ENCODE results near the gene KLHDC8B. TPM values are rescaled to one million over a fixed set of nuclear protein-coding genes. Genes with fewer than 3 reads are reported as not detected.
A peak's percentile ranks its signal among the peaks of the same experiment; 100 is the strongest.

KLHDC8B gene
- total RNA-seq, 1 experiment from 2014 or later: 8.4 TPM

DNA sequence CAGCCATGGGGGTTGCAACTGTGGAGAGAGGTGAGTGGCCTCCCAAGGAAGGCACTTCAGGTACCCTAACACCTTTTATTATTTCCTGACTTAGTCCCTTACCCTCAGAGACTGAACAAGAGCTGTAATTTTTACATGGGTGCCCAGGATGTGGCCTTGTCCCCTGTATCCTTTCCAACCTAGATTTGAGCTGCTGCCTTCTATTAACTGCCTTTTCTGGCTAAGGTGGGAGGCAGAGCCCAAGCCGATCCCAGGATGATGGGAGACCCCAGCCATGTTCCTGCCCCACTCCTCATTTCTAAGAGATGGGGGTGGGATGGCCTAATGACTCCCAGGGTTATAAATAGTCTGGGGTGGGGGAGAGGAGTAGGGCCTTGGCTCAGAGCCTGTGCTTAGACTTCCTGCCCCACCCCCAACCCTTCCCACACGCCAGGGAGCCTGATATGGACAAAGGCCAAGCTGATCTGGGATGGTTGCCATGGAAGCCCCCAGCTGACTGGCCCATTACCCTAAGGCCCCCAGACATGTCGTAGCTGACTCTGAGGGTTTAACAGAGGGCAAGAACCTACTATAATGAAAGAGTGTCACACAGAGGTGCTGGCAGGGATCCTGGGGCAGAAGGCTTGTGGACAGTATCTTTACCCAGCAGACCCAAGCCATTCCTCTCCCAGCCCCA is 1.9 kb downstream of the KLHDC8B start:
- H3K9ac ChIP-seq (ENCODE audit: low read length): no peak overlapping the region
- H3K4me1 ChIP-seq (ENCODE audit: low read length): peaks cover 17% of the 10 kb centered on the region
- no peak overlapping the region for H2AFZ ChIP-seq (ENCODE audit: low read length)
- no peaks in the 10 kb centered on the region for H4K20me1 ChIP-seq (ENCODE audit: insufficient read depth, low read depth, low read length)
- no peak overlapping the region for H3K4me3 ChIP-seq (ENCODE audit: low read length)
- H3K9me3 ChIP-seq (ENCODE audit: low read length): no peaks in the 10 kb centered on the region
- no peaks in the 10 kb centered on the region for H3K9me2 ChIP-seq (replicated peaks; ENCODE audit: insufficient read depth, low read length)
- H3K79me2 ChIP-seq (ENCODE audit: low read length): no peaks in the 10 kb centered on the region
- no peak overlapping the region for H3K27ac ChIP-seq (ENCODE audit: low read length)
- no peak for DNase-seq
- H3K4me2 ChIP-seq (ENCODE audit: low read depth, low read length, poor library complexity, severe bottlenecking): no peak overlapping the region
- no peaks in the 10 kb centered on the region for H3K36me3 ChIP-seq (ENCODE audit: insufficient read depth, low read length)
- H3K27me3 ChIP-seq (ENCODE audit: low read length): no peaks in the 10 kb centered on the region

DNA sequence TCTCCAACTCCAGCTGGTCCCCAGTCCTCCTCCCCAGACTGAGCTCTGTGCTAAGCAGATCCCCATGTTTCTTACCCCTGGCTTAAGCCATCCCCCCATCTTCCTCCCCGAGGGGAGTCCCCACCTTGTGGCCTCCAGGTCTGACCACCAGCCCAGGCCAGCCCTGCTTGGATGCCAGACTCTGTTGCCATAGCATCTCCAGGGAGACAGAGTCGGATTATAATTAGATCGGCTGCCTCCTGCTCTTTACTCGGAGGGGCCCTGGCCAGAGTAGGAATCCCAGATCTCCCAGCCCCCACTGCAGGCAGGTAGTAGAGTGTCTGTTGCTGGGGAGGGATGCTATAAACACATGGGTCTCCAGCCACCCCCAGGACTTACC is 2.4 kb downstream of the KLHDC8B start:
- Histone ChIP-seq H3K27ac (ENCODE audit: low read length) (no peak overlapping the region), H3K4me2 (ENCODE audit: low read depth, low read length, poor library complexity, severe bottlenecking) (no peak overlapping the region), H3K36me3 (ENCODE audit: insufficient read depth, low read length) (no peaks in the 10 kb centered on the region), H4K20me1 (ENCODE audit: insufficient read depth, low read depth, low read length) (no peaks in the 10 kb centered on the region), H3K4me1 (ENCODE audit: low read length) (peaks cover 17% of the 10 kb centered on the region), H3K9me3 (ENCODE audit: low read length) (no peaks in the 10 kb centered on the region), H3K79me2 (ENCODE audit: low read length) (no peaks in the 10 kb centered on the region), H3K9me2 (replicated peaks; ENCODE audit: insufficient read depth, low read length) (no peaks in the 10 kb centered on the region), H3K9ac (ENCODE audit: low read length) (no peak overlapping the region), H2AFZ (ENCODE audit: low read length) (no peak overlapping the region), H3K27me3 (ENCODE audit: low read length) (no peaks in the 10 kb centered on the region), H3K4me3 (ENCODE audit: low read length) (no peak overlapping the region)
- DNase-seq: no peak

GRCh38 chr3:49174397-49174985 is 3.1 kb downstream of the KLHDC8B start:
- no peak overlapping the region for H3K4me2 ChIP-seq (ENCODE audit: low read depth, low read length, poor library complexity, severe bottlenecking)
- no peaks in the 10 kb centered on the region for H4K20me1 ChIP-seq (ENCODE audit: insufficient read depth, low read depth, low read length)
- H3K4me3 ChIP-seq (ENCODE audit: low read length): no peak overlapping the region
- H3K9ac ChIP-seq (ENCODE audit: low read length): no peak overlapping the region
- H3K4me1 ChIP-seq (ENCODE audit: low read length): peaks cover 17% of the 10 kb centered on the region
- DNase-seq: no peak
- no peak overlapping the region for H3K27ac ChIP-seq (ENCODE audit: low read length)
- H3K9me2 ChIP-seq (replicated peaks; ENCODE audit: insufficient read depth, low read length): no peaks in the 10 kb centered on the region
- no peaks in the 10 kb centered on the region for H3K79me2 ChIP-seq (ENCODE audit: low read length)
- no peaks in the 10 kb centered on the region for H3K27me3 ChIP-seq (ENCODE audit: low read length)
- H2AFZ ChIP-seq (ENCODE audit: low read length): no peak overlapping the region
- H3K36me3 ChIP-seq (ENCODE audit: insufficient read depth, low read length): no peaks in the 10 kb centered on the region
- H3K9me3 ChIP-seq (ENCODE audit: low read length): no peaks in the 10 kb centered on the region

- no peak overlapping the region for H3K27ac ChIP-seq (ENCODE audit: low read length)
- H3K9me2 ChIP-seq (replicated peaks; ENCODE audit: insufficient read depth, low read length): no peaks in the 10 kb centered on the region
- no peak overlapping the region for H2AFZ ChIP-seq (ENCODE audit: low read length)
These were observed 4.1 kb downstream of the KLHDC8B start for GRCh38 chr3:49175530-49175929.

DNA sequence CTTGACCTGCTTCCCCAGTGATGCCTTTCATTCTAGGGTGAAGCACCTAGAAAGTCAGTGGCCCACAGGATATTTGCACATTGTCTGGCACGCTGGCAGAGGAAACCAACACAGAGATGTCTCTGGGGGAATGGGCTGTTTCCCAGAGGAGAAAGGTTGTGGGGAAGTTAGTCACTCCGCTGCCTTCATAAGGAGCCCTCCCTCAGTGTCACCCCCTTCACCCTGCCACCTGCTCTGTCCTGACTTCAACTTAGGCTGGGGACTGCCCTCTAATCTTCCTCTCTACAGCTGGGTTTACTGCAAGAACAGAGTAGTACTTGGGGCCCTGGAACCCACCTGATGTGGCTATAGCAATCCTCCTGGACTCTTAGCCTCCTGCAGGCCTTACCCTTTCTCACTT is 5.7 kb downstream of the KLHDC8B start:
- no peaks in the 10 kb centered on the region for H3K27me3 ChIP-seq (ENCODE audit: low read length)
- no peak overlapping the region for H3K4me3 ChIP-seq (ENCODE audit: low read length)
- H2AFZ ChIP-seq (ENCODE audit: low read length): no peak overlapping the region
- H3K36me3 ChIP-seq (ENCODE audit: insufficient read depth, low read length): no peaks in the 10 kb centered on the region
- H3K9me2 ChIP-seq (replicated peaks; ENCODE audit: insufficient read depth, low read length): no peaks in the 10 kb centered on the region
- peak; percentile 64 for DNase-seq
- H3K4me1 ChIP-seq (ENCODE audit: low read length): peaks cover 9% of the 10 kb centered on the region
- no peak overlapping the region for H3K27ac ChIP-seq (ENCODE audit: low read length)
- H3K9ac ChIP-seq (ENCODE audit: low read length): no peak overlapping the region
- no peaks in the 10 kb centered on the region for H4K20me1 ChIP-seq (ENCODE audit: insufficient read depth, low read depth, low read length)
- H3K79me2 ChIP-seq (ENCODE audit: low read length): no peaks in the 10 kb centered on the region
- H3K9me3 ChIP-seq (ENCODE audit: low read length): no peaks in the 10 kb centered on the region
- no peak overlapping the region for H3K4me2 ChIP-seq (ENCODE audit: low read depth, low read length, poor library complexity, severe bottlenecking)

More at GRCh38 chr3:49175530-49175929, 4.1 kb downstream of the KLHDC8B start:
- no peaks in the 10 kb centered on the region for H3K27me3 ChIP-seq (ENCODE audit: low read length)
- H3K4me1 ChIP-seq (ENCODE audit: low read length): peaks cover 17% of the 10 kb centered on the region
- H4K20me1 ChIP-seq (ENCODE audit: insufficient read depth, low read depth, low read length): no peaks in the 10 kb centered on the region
- no peaks in the 10 kb centered on the region for H3K79me2 ChIP-seq (ENCODE audit: low read length)
- DNase-seq: no peak
- no peaks in the 10 kb centered on the region for H3K9me3 ChIP-seq (ENCODE audit: low read length)
- no peaks in the 10 kb centered on the region for H3K36me3 ChIP-seq (ENCODE audit: insufficient read depth, low read length)
- no peak overlapping the region for H3K4me2 ChIP-seq (ENCODE audit: low read depth, low read length, poor library complexity, severe bottlenecking)
- H3K9ac ChIP-seq (ENCODE audit: low read length): no peak overlapping the region
- no peak overlapping the region for H3K4me3 ChIP-seq (ENCODE audit: low read length)

DNA sequence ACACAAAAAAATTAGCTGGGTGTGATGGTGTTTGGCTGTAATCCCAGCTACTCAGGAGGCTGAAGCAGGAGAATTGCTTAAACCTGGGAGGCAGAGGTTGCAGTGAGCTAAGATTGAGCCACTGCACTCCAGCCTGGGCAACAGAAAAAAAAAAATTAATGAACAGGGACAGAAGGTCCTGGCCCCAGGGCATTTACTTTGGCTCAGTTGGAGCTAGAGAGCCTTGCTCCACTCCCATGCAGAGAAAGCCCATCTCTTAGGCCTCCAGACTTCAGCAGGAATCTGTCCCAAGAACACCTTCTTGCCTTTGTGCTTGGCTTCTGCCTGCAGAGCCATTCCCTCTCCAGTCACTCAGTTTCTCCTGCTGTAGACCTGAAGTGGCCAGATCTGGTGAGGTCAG is 8.7 kb downstream of the KLHDC8B start:
- no peaks in the 10 kb centered on the region for H3K36me3 ChIP-seq (ENCODE audit: insufficient read depth, low read length)
- no peaks in the 10 kb centered on the region for H3K27me3 ChIP-seq (ENCODE audit: low read length)
- no peaks in the 10 kb centered on the region for H3K9me2 ChIP-seq (replicated peaks; ENCODE audit: insufficient read depth, low read length)
- no peak overlapping the region for H2AFZ ChIP-seq (ENCODE audit: low read length)
- H3K9ac ChIP-seq (ENCODE audit: low read length): no peak overlapping the region
- no peaks in the 10 kb centered on the region for H3K9me3 ChIP-seq (ENCODE audit: low read length)
- H4K20me1 ChIP-seq (ENCODE audit: insufficient read depth, low read depth, low read length): no peaks in the 10 kb centered on the region
- H3K27ac ChIP-seq (ENCODE audit: low read length): no peak overlapping the region
- H3K4me2 ChIP-seq (ENCODE audit: low read depth, low read length, poor library complexity, severe bottlenecking): no peak overlapping the region
- H3K79me2 ChIP-seq (ENCODE audit: low read length): no peaks in the 10 kb centered on the region
- DNase-seq: no peak
- H3K4me3 ChIP-seq (ENCODE audit: low read length): no peak overlapping the region
- peaks cover 9% of the 10 kb centered on the region for H3K4me1 ChIP-seq (ENCODE audit: low read length)

- Histone ChIP-seq H3K27ac (ENCODE audit: low read length) (no peak overlapping the region), H2AFZ (ENCODE audit: low read length) (no peak overlapping the region), H3K4me1 (ENCODE audit: low read length) (peaks cover 9% of the 10 kb centered on the region), H3K27me3 (ENCODE audit: low read length) (no peaks in the 10 kb centered on the region), H3K79me2 (ENCODE audit: low read length) (no peaks in the 10 kb centered on the region), H3K9me2 (replicated peaks; ENCODE audit: insufficient read depth, low read length) (no peaks in the 10 kb centered on the region), H3K9ac (ENCODE audit: low read length) (no peak overlapping the region), H3K9me3 (ENCODE audit: low read length) (no peaks in the 10 kb centered on the region), H4K20me1 (ENCODE audit: insufficient read depth, low read depth, low read length) (no peaks in the 10 kb centered on the region), H3K4me3 (ENCODE audit: low read length) (no peak overlapping the region), H3K36me3 (ENCODE audit: insufficient read depth, low read length) (no peaks in the 10 kb centered on the region), H3K4me2 (ENCODE audit: low read depth, low read length, poor library complexity, severe bottlenecking) (no peak overlapping the region)
- no peak for DNase-seq
These were observed 10.0 kb downstream of the KLHDC8B start for GRCh38 chr3:49181351-49181750.

DNA sequence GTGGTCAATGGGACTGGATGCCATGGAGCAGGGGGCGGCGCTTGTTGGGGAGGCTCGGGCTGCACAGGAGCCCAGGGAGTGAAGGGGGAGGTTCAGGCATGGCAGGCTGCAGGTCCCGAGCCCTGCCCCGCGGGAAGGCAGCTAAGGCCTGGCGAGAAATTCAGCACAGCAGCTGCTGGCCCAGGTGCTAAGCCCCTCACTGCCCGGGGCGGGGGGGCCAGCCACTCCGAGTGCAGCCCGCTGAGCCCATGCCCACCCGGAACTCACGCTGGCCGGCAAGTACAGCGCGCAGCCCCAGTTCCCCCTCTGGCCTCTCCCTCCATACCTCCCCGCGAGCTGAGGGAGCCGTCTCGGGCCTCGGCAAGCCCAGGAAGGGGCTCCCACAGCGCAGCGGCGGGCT is 11.3 kb downstream of the KLHDC8B start:
- no peaks in the 10 kb centered on the region for H3K9me2 ChIP-seq (replicated peaks; ENCODE audit: insufficient read depth, low read length)
- no peak overlapping the region for H3K4me3 ChIP-seq (ENCODE audit: low read length)
- H3K27ac ChIP-seq (ENCODE audit: low read length): no peak overlapping the region
- no peak overlapping the region for H2AFZ ChIP-seq (ENCODE audit: low read length)
- H3K27me3 ChIP-seq (ENCODE audit: low read length): no peaks in the 10 kb centered on the region
- no peaks in the 10 kb centered on the region for H3K36me3 ChIP-seq (ENCODE audit: insufficient read depth, low read length)
- H3K9ac ChIP-seq (ENCODE audit: low read length): no peak overlapping the region
- no peak overlapping the region for H3K4me2 ChIP-seq (ENCODE audit: low read depth, low read length, poor library complexity, severe bottlenecking)
- DNase-seq: no peak
- H3K4me1 ChIP-seq (ENCODE audit: low read length): no peaks in the 10 kb centered on the region; the same call in 1 of the 2 replicates
- no peaks in the 10 kb centered on the region for H3K9me3 ChIP-seq (ENCODE audit: low read length)
- H4K20me1 ChIP-seq (ENCODE audit: insufficient read depth, low read depth, low read length): no peaks in the 10 kb centered on the region
- no peaks in the 10 kb centered on the region for H3K79me2 ChIP-seq (ENCODE audit: low read length)
